NCI-H1417 (cell line): ENCODE data around the gene MYO6.
A peak's percentile ranks its signal among the peaks of the same experiment; 100 is the strongest.

ENCODE experiments used
- DNase-seq, 3 experiments: peaks; one replicate each; lab custom pipeline; 2025; lab: John Stamatoyannopoulos, UW

The MYO6 gene

DNA sequence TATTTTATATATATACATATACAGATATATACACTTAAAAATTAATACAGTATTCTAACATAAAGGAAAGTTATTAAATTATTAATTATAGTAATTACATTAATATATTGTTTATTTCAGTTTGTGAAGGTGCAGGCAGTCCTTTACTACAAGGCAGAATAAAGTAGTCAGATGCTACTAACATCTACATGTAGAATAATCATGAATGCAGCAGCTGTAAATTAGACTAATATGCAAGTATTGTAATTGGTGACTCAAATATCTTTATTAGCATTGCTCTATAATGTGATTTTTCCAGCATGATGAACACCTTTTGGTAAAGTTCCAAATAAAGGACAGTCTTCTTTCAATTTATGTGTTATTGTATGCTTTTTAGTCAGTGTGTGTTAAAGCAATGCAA, 17.3 kb downstream of the MYO6 start:
- no peak for DNase-seq

DNA sequence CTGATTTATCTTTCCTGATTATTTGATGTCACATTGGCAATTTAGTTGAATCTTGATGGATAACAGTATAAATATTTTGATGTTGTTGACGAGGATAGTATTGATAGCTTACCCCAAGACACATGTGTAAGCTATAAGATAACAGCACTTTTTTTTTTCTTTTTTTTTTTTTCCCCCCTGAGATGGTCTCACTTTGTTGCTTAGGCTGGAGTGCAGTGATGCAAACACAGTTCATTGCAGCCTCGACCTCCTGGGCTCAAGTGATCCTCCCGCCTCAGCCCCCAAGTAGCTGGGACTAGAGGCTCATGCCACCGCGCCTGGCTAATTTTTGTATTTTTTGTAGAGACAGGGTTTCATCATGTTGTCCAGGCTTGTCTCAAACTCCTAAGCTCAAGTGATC, 21.8 kb downstream of the MYO6 start:
- no peak for DNase-seq

DNA sequence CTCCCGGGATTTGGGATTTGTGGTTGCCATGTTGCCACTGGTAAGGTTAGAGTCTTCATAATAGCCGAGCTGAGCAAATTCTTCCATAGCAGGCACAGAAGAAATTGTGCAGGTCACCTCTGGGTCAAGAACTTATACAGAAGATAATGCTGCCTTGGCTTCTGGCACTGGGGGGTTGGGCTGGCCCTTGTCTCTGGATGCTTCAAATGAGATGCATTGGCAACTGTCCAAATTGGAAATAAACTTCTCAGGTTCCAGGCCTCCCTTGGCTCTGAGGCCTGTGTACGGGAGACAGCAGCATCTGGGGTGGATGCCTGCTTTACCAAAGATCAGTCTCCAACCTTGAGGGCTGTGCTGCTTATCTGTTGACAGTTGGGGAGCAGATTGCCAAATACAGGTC, 26.2 kb downstream of the MYO6 start:
- DNase-seq = peak in 2 of 3 experiments; percentile 44 to 88

DNA sequence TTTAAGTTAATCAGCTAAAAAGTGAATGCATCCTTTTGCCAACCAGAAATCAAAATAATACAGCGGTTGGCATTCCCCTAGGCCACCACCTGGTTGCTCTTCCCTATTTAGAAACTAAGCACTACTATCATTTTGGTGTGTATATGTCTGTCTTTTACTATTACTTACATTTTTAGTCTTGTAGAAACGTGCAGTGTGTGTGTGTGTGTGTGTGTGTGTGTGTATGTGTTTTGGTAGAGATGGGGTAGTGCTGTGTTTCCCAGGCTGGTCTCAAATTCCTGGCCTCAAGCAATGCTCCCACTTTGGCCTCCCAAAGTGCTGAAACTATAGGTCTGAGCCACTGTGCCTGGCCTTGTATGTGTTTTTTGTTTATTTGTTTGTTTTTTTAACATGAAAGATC, 27.4 kb downstream of the MYO6 start:
- DNase-seq = no peak

DNA sequence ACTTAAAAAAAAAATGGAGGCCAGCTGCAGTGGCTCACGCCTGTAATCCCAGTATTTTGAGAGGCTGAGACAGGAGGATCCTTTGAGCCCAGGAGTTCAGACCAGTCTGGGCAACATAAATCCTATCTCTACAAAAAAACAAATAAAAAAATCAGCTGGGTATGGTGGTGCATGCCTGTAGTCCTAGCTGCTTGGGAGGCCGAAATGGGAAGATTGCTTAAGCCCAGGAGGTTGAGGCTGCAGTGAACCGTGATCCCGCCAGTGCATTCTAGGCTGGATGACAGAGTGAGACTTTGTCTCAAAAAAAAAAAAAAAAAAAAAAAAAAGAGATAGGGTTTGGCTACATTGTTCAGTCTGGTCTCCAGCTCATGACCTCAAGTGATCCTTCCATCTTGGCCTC, 29.7 kb downstream of the MYO6 start:
- no peak for DNase-seq

DNA sequence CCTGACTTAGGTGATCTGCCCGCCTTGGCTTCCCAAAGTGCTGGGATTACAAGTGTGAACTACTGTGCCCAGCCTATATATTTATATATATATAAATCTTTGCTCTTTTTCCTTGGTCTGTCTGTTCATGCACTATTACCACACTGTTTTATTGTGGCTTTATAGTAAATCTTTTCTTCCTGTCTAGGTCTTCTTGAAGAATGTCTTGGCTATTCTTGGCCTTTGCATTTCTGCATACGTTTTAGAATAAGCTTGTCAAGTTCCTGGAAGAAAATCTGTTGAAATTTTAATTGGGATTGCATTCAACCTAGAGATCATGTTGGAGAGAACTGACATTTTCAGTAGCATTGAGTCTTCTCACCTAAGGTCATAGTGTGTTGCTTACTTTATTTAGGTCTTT, 37.1 kb downstream of the MYO6 start:
- DNase-seq = no peak

DNA sequence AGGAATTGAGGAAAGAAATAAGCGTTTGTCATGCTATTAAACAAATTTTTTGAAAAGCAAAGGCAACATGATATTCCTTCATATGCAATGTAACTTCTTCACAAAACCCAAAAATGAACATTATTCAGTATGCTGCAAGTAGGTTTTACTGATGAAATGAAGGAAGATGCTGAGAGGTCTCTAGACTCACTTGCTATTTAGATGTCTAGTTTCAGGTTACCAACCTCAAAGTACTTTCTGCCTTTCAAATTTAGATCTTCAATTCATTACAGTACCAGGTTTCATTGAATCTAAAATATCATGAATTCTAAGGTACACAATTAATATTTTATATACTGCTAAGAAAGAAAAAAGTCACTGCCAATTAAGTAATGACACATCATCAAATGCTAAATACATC, 39.9 kb downstream of the MYO6 start:
- DNase-seq = no peak

DNA sequence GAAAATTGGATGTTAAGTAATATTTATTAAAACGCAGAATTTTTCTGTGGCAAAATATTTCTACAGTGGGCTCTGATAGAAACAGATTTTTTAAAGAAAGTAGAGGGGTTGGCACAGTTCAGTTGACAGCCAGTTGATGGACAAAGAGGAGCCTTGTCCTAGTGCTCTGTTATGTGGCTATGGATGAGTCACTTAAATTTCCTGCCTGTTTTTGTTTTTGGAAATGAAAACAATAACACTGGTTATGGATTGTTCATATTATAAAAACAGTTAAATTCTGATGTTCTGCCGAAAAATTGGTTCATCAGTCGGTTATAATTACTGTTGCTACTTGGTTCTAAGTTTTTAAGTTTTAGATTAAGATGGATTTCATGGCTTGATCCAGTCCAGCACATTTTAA, 42.8 kb downstream of the MYO6 start:
- no peak for DNase-seq

DNA sequence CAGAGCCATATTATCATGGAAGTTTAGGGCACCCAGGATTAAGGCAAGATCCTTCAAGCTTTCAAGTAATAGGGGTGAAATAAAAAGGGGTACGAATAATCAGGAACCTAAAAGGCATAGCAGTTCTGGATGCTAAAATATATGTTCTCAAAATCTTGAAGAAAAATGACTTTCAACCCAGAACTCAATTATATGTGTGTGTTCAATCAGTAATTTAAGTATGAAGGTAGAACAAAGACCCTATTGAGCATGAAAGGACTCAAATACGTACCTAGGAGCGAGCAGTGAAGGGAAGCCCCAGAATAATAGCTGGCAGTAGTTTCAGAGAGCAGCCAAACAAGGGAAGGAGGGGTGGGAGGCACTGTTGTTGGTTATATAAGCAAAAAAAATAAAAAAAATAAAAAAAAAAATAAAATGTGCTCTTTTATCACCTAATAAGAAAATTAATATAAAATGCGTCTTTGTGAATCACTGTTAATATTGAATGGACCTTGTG, 45.4 kb downstream of the MYO6 start:
- DNase-seq = no peak

DNA sequence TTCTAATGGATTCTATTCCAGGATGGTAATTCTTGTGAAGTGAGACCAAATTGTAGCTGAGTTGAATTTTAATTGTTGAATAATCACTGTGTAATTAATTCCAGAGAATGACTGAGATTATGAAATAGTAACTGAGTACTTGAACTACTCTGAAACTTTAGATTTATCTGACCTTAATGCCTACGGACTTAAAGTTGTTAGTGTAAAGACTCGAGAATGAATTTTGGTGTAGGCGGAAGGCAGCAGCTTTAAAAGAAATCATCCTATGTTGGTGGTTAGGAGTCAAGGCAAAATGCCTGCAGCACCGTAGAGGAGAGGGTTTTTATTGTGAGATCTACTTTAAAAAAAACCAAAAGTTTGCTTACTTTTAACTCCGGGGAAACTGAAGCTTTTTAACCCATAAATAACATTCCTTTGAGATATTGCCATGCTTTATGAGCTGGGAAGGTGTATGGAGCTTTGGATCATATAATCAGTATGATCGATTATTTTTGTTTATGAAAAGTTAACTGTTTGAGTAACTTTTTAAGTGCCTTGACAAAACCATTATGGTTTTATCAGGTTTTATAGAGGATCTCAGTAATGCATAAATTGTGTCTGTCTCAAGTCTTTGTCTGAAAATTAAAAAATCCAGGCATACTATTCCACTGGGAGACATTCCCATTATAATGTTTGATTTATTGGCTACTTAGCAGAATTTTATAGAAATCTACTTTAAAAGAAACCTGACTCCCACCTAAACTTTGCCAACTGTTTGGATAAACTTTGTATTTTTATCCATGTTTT, 46.1 kb downstream of the MYO6 start:
- no peak for DNase-seq

DNA sequence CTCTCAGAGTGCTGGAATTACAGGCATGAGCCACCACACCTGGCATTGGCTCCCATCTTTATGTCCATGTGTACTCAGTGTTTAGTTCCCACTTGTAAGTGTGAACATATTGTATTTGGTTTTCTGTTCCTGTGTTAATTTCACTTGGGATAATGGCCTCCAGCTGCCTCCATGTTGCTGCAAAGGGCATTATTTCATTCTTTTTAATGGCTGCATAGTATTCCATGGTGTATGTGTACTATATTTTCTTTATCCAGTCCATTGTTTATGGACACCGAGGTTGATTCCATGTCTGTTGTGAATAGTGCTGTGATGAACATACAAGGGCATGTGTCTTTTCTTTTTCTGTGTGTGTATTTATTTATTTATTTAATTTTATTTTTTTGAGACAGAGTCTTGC, 47.7 kb downstream of the MYO6 start:
- no peak for DNase-seq

DNA sequence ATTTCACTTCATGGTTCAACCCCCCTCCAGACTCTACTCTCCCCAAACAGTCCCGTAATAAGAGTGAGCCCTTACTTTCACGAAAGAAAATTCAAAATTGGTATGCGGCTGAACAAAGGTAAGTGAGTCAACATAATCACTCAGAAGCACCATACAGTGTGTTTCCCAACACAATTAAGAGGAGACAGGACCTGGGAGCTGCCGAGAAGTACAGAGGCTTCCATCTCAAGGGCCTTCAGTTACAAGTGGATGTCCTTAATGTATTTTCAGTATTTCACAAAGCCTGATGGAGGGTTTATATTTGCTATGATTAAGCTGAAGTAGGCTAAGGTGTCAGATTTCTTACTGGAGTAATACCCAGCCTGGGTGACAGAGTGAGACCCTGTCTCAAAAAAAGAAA, 51.1 kb downstream of the MYO6 start:
- DNase-seq = peak in 2 of 3 experiments; percentile 53 to 78

DNA sequence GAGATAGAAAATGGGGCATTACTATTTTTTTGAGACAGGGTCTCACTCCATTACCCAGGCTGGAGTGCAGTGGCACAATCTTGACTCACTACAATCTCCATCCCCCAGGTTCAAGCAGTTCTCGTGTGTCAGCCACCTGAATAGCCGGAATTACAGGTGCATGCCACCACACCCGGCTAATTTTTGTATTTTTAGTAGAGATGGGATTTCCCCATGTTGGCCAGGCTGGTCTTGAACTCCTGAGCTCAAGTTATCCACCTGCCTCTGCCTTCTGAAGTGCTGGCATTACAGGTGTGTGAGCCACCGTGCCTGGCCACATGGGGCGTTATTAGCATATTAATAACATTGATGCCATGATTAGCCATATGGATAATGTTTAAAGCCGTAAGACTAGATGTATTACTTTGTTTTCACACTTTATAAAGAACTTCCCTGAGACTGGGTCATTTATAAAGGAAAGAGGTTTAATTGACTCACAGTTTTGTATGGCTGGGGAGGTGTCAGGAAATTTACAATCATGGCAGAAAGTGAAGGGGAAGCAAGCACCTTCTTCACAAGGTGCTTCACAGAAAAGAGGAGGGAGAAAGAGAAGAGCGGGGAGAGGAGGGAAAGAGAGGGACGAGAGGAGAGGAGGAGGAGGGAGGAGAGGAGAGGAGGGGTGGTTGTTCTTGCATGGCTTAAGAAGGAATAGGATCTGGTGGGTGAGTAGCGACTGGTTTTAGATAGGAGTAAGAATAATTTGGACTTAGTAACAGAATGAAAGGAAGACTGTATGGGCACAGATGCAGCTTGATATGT, 51.9 kb downstream of the MYO6 start:
- no peak for DNase-seq

DNA sequence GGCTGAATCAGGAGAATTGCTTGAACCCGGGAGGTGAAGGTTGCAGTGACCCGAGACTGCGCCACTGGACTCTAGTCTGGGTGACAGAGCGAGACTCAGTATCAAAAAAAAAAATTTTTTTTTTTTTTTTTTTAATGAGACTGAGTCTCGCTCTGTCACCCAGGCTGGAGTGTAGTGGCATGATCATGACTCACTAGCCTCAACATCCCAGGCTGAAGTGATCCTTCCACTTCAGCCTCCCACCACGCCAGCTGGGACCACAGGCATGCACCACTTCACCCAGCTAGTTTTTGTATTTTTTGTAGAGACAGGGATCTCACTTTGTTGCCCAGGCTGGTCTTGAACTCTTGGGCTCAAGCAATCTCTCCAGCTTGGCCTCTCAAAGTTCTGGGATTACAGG, 53.3 kb downstream of the MYO6 start:
- DNase-seq = no peak

DNA sequence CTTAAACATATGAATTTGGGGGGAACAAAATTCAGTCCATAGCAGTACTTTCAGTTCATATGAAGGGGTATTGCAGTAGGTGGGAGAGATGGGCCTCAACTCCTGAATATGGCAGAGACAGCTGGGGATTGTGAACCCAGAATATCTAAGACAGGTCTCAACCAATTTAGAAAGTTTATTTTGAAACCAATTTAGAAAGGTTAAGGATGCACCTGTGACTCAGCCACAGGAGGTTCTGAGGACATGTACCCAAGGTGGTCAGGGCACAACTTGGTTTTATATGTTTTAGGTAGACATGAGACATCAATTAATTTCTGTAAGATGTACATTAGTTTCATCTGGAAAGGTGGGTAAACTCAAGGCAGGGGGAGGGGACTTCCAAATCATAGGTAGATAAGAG, 59.5 kb downstream of the MYO6 start:
- no peak for DNase-seq

DNA sequence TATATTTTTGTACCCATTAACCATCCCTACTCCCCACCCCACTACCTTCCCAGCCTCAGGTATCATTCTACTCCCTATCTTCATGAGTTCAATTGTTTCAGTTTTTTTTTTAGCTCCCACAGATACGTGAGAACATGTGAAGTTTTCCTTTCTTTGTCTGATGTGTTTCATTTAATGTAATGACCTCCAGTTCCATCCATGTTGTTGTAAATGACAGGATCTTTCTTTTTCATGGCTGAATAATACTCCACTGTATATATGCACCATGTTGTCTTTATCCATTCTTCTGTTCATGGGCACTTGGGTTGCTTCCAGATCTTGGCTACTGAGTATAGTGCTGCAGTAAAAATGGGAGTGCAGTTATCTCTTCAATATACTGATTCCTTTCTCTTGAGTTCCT, 63.5 kb downstream of the MYO6 start:
- no peak for DNase-seq

DNA sequence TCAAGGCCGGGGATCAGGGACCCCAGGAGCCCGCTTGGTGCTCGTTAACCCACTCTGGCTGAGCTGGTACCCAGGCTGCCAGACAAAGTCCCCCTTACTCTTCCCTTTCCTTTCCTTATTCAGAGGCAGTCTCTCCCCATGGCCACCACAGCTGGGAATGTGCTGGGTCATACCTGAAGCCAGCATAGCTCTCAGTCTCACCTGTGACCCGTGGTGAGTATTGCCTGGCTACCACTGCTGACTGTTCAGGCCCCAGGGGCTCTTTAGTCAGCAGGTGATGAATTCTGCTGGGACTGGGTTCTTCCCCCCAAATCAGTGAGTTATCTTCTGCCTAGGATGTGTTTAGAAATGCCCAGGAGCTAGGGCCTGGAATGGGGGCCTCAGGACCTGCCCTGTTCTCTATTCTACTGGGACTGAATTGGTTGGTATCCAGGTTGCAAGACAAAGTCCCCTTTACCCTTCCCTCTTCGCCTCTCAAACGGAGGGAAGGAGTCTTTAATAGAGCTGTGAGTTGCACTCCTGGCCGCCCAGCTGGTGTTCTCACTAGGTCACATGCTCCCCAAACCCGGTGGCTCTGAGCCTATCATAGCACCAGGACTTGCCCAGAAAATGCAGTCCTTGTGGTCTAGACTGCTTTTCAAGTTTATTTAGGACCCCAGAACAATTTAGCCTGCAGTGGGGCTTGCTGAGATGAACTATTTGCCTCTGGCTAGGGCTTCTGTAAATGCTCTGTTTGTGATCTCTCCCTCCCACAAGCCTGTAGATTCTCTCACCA, 64.6 kb downstream of the MYO6 start:
- no peak for DNase-seq

DNA sequence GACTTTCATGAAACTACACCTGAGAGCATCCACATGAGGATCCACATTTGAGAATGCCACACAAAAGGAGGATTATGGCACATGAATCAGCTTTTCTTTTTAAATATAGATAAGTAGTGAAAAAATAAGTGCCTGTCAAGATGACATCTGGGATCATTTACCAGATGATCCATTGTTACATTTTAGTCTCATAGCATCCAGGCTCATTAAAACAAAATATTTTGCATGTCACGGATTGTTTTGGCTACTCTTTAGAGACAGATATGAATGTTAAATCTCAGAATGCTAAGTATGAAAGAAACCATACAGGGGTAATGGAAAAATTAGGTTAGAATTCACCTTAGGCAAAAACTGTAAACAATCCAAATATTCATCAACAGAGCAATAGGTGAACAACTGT, 66.7 kb downstream of the MYO6 start:
- DNase-seq = no peak

DNA sequence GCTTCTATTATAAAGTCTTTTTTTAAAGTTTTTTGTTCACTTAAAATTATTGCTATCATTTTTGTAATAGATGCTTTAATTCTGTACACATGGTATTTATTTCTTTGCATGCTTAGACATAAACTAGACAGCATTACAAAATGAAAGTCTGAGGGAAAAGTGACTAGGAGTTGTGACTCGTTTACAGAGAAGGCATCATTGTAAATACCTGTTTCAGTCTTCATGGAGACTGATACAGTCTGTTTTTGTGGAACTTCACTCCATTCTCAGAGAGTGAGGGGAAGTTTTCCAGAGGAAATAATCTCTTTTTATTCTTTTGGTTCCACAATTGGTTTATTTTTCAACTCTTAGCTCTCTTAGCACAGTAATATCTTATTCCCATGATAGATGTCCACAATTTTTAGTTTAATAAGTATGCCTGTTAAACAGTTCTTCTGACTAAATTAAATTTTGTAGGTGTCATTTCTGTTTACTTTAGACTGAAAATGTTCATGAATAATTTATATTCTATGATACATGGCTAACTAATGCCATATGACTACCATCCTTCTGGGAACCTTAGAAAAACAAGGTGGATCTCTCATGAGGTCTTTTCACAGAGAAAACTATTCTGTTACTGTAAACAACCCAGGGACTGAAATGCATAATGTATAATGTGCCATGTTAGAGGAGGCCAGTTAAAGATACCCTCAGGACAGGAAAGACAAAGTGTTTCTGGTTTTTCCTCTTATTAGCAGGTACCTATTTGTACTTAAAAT, 69.2 kb downstream of the MYO6 start:
- peak in 1 of 3 experiments; percentile 14 for DNase-seq

DNA sequence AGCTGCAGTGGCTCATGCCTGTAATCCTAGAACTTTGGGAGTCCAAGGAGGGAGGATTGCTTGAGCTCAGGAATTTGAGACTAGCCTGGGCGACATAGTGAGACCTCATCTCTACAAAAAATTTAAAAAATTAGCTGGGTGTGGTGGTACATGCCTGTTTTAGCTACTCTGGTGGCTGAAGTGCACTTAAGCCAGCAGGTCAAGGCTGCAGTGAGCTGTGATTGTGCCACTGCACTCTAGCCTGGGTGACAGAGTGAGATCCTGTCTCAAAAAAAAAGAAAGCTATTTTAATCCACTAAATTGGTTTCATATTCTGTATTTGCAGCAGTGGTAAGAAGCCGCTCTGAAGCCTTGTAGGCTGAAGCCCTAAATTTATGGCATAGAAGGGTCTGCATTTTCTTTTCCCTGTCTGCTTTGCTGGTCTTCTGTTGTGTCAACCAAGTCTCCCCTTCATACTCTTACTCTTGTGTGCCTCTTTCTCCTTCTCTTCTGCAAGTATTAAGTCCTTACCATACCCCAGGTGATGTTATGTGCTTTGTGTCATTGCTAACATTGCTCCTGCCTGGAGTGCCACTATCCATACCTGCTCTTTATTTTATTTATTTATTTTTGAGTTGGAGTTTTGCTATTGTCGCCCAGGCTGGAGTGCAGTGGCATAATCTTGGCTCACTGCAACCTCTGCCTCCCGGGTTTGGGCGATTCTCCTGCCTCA, 70.9 kb downstream of the MYO6 start:
- DNase-seq = no peak

DNA sequence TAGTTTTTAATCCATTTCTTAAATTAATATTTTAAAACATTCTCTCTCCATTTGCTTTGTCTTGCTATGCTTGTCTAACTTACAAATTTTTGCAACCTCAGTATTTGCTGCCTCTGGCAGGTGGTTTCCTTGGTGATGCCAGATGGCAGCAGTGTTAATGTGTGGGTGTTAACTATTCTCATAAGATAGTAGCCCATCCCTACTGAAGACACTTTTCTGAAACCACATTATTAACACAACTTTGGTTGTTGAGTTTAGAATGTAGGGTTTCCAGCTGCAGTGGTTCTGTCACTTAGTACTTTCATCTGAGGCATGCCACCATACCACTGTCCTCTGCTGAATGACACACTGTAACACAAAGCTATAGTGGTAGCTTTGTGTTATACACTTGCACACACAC, 75.1 kb downstream of the MYO6 start:
- peak in 1 of 3 experiments; percentile 2 for DNase-seq
